Left ventricle myocardium inferior (tissue), 1 donor: Measurements from ENCODE around the gene SEC14L5. TPM values are rescaled to one million over a fixed set of nuclear protein-coding genes. Genes with fewer than 3 reads are reported as not detected.
A peak's percentile ranks its signal among the peaks of the same experiment; 100 is the strongest.

Experiments used
- DNase-seq: peaks from one replicate; pipeline ENCODE4 v3.0.0-alpha.2; 2020
- H3K27ac ChIP-seq: fragments of 200-600 bp; replicated peaks from 2 replicates; pipeline ENCODE4 v1.8.0; 2021
- H3K27me3 ChIP-seq: fragments of 200-600 bp; 2 replicates; pipeline ENCODE4 v1.8.0; 2021; ENCODE audit warnings: low read depth
- H3K36me3 ChIP-seq: fragments of 200-600 bp; 2 replicates; pipeline ENCODE4 v1.8.0; 2021
- H3K4me1 ChIP-seq: fragments of 200-600 bp; 2 replicates; pipeline ENCODE4 v1.8.0; 2021
- H3K4me3 ChIP-seq: fragments of 200-600 bp; 2 replicates; pipeline ENCODE4 v1.8.0; 2021; ENCODE audit warnings: mild to moderate bottlenecking, moderate library complexity
- H3K9me3 ChIP-seq: fragments of 200-600 bp; replicated peaks from 2 replicates; pipeline ENCODE4 v1.8.0; 2021
- intact Hi-C: fragments of 100-400 bp; cut with micrococcal nuclease; formaldehyde crosslinking; loops from one replicate; pipeline ENCODE4 v1.11.0; 2022
- total RNA-seq: library from RNA; stranded (reverse); fragmentation: NEBNext Ultra II Directional; extraction: Animal tissue kit (Norgen Biotek cat#: 25700); gene quantifications from one replicate; pipeline ENCODE4 v1.2.1, GENCODE V29; 2021
- TF ChIP-seq, protein P1 (sequence below): fragments of 200-600 bp; IDR thresholded peaks from 2 replicates; pipeline ENCODE4 v1.8.0; 2021; ENCODE audit warnings: antibody characterized with exemption, mild to moderate bottlenecking, borderline replicate concordance
- donor health status: DM: no; HTN: yes; CAD: no; lungs with severe emphysema.

Gene SEC14L5
- total RNA-seq, 1 donor from 2014 or later = 15.5 TPM

DNA sequence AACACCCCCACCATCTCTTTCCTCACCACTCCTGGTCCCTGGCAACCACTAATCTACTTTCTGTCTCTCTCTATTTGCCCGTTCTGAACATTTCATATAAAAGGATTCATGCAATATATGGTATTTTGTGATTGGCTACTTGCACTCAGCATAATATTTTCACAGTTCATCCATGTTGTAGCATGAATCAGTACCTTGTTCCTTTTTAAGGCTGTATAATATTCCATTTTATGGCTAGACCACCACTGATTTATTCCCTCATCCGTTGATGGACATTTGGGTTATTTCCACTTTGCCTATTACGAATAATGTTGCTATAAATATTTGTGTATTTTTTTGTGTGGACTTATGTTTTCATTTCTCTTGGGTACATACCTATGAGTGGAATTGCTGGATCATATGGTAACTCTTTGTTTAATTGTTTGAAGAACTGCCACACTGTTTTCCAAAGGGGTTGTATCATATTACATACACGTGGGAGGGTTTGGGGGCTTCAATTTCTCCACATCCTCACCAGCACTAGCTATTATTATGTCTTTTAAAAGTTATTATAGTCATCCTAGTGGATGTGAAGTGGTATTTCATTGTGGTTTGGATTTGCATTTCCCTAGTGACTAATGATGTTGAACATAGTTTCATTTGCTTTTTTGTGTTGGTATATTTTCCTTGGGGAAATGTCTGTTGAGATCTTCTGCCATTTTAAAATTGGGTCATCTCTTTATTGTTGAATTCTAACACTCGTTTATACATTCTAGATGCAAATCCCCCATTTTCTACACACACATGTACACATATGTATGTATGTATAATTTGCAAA is 26.3 kb downstream of the SEC14L5 start:
- no peak for DNase-seq
- no peak overlapping the region for H3K4me3 ChIP-seq
- H3K9me3 ChIP-seq = peaks cover 20% of the 10 kb centered on the region
- no peak overlapping the region for H3K27ac ChIP-seq
- peaks cover 23% of the 10 kb centered on the region for H3K4me1 ChIP-seq
- no peaks in the 10 kb centered on the region for H3K36me3 ChIP-seq
- TF ChIP-seq, protein P1, sequence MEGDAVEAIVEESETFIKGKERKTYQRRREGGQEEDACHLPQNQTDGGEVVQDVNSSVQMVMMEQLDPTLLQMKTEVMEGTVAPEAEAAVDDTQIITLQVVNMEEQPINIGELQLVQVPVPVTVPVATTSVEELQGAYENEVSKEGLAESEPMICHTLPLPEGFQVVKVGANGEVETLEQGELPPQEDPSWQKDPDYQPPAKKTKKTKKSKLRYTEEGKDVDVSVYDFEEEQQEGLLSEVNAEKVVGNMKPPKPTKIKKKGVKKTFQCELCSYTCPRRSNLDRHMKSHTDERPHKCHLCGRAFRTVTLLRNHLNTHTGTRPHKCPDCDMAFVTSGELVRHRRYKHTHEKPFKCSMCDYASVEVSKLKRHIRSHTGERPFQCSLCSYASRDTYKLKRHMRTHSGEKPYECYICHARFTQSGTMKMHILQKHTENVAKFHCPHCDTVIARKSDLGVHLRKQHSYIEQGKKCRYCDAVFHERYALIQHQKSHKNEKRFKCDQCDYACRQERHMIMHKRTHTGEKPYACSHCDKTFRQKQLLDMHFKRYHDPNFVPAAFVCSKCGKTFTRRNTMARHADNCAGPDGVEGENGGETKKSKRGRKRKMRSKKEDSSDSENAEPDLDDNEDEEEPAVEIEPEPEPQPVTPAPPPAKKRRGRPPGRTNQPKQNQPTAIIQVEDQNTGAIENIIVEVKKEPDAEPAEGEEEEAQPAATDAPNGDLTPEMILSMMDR = no peak
- intact Hi-C loops = no loop called here
- H3K27me3 ChIP-seq = peaks cover 25% of the 10 kb centered on the region

DNA sequence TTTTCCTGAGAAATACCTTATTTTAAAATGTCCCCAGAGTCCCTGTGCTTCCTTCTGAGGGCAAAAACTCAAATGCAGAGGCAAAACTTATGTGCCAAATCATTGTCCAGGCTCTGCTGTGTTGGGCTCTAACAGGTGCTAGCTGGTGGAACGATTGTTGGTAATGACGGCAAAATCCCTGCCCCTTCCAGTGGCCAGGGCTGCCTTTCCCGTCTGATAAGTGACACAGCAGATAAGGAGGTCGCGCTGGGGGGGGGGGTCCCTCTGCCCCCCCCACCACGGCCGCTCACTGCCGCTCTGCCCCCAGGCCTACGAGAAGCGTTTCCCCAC is 29.1 kb downstream of the SEC14L5 start:
- intact Hi-C loops = no loop called here
- no peak for DNase-seq
- H3K36me3 ChIP-seq = no peaks in the 10 kb centered on the region
- peaks cover 16% of the 10 kb centered on the region for H3K4me1 ChIP-seq
- H3K4me3 ChIP-seq = peak overlapping the region; percentile 48
- TF ChIP-seq, protein P1 = no peak
- peaks cover 20% of the 10 kb centered on the region for H3K9me3 ChIP-seq
- peaks cover 49% of the 10 kb centered on the region for H3K27me3 ChIP-seq
- no peak overlapping the region for H3K27ac ChIP-seq

DNA sequence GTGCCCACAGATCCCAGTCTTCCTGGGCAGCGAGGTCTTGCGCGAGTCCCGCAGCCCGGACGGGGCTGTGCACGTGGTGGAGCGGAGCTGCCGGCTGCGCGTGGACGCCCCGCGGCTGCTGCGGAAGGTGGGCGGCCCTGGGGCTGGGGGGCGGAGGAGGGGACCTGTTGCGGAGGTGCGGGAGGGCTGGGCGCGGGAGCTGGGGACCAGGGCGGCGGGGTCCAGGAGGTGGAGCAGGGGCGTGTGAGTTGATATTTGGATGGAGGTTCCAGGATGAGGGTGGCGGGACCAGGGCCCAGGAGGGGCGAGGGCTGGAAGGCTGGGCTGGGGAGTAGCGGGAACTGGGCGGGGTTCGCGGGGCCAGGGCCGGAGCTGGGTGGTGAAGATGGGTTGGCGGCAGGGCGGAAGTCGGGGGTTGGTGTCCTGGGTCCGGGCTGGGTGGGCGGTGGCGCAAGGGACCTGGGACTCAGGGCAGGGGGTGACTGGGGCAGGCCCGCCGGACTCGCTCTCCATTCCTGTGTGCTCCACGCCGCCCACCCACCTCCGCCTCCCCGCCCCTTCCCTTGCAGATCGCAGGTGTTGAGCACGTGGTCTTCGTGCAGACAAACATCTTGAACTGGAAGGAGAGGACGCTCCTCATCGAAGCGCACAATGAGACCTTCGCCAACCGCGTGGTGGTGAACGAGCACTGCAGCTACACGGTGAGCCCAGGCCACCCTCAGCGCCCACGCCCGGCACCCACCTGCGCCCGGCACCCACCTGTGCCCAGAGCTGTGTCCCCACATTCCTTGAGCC is 29.6 kb downstream of the SEC14L5 start:
- TF ChIP-seq, protein P1 = no peak
- intact Hi-C loops = no loop called here
- Histone ChIP-seq H3K4me3 (peak overlapping the region; percentile 48), H3K36me3 (no peaks in the 10 kb centered on the region), H3K9me3 (peaks cover 20% of the 10 kb centered on the region), H3K27ac (no peak overlapping the region), H3K4me1 (peaks cover 10% of the 10 kb centered on the region), H3K27me3 (peaks cover 52% of the 10 kb centered on the region)
- DNase-seq = no peak

DNA sequence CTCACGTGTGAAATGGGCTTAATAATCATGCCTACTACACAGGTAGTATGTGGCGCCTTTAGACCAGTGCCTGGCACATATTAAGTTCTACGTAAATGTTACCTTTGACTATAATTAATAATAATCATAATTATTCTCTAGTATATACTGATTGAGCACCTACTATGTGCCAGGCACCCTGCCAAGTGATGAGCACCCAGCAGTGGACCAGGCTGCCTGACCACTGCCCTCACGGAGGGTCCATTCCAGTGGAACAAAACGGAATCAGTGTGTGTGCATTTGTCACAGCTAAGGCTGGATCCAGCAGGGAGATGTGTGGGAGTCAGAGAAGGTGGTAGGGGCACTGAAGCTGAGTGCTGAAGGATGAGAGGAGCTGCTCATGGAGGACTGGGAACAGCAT is 30.5 kb downstream of the SEC14L5 start:
- no peak for DNase-seq
- no peak overlapping the region for H3K4me3 ChIP-seq

DNA sequence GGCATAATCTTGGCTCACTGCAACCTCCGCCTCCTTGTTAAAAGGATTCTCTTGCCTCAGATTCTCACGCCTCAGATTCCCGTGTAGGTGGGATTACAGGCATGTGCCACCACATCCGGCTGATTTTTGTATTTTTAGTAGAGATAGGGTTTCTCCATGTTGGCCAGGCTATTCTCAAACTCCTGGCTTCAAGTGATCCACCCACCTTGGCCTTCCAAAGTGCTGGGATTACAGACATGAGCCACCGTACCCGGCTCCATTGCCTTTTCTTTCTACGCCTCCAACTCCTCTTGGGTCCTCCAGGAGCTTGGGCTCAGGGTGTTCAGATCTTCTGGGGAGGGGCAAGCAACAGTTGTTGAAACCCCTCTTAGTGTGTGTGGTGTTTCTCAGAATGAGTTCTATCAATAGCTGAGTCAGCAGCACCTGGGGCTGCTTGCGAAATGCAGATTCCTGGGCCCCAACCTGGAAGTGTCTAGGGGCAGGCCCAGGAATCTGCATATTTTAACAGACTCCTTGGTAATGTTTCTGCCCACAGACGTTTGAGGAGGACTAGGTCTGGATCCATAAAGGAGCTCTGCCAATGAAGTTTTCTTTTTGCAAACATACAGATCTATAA is 31.4 kb downstream of the SEC14L5 start:
- H3K27me3 ChIP-seq = peaks cover 55% of the 10 kb centered on the region
- TF ChIP-seq, protein P1 = no peak
- intact Hi-C loops = no loop called here

More for the DNA sequence above, 30.5 kb downstream of the SEC14L5 start:
- no peaks in the 10 kb centered on the region for H3K36me3 ChIP-seq
- intact Hi-C loops = no loop called here
- H3K4me1 ChIP-seq = peaks cover 8% of the 10 kb centered on the region
- no peak overlapping the region for H3K27ac ChIP-seq
- peaks cover 55% of the 10 kb centered on the region for H3K27me3 ChIP-seq
- TF ChIP-seq, protein P1 = no peak
- peaks cover 20% of the 10 kb centered on the region for H3K9me3 ChIP-seq

More for the DNA sequence above, 31.4 kb downstream of the SEC14L5 start:
- Histone ChIP-seq H3K27ac (no peak overlapping the region), H3K9me3 (peaks cover 13% of the 10 kb centered on the region), H3K4me3 (no peak overlapping the region), H3K4me1 (peaks cover 8% of the 10 kb centered on the region), H3K36me3 (no peaks in the 10 kb centered on the region)
- no peak for DNase-seq
